GM12891 (cell line): ENCODE results near the gene TRIM60.

Experiments used
- POLR2A ChIP-seq: IDR thresholded peaks from 2 replicates; pipeline ENCODE4 v1.6.1; 2011; ENCODE audit warnings: low read depth, low read length, control low read depth
- POLR2AphosphoS5 ChIP-seq: IDR thresholded peaks from 2 replicates; pipeline ENCODE4 v1.6.1; 2011; ENCODE audit warnings: low read depth, low read length, control low read depth
- POU2F2 ChIP-seq: IDR thresholded peaks from 2 replicates; pipeline ENCODE4 v1.6.1; 2011; ENCODE audit warnings: low read depth, mild to moderate bottlenecking, control low read depth, low read length, moderate library complexity
- SPI1 ChIP-seq: IDR thresholded peaks from 2 replicates; pipeline ENCODE4 v1.6.1; 2011; ENCODE audit warnings: low read depth, low read length, control low read depth
- TAF1 ChIP-seq: IDR thresholded peaks from 2 replicates; pipeline ENCODE4 v1.6.1; 2011; ENCODE audit warnings: low read depth, low read length, control low read depth

- TF ChIP-seq POLR2A (no peak), POU2F2 (no peak), TAF1 (no peak), POLR2AphosphoS5 (no peak), SPI1 (no peak)
Observed at GRCh38 chr4:165013691-165014090, 18.1 kb upstream of the TRIM60 start.
